HepG2 (cell line): ENCODE measurements around the gene SCUBE1. TPM values are rescaled to one million over a fixed set of nuclear protein-coding genes. Genes with fewer than 3 reads are reported as not detected.

Experiments
- BRF2 ChIP-seq: sonication (generic); formaldehyde crosslinking; IDR thresholded peaks from 2 replicates; pipeline ENCODE4 v1.8.1; 2022; ENCODE audit warnings: mild to moderate bottlenecking, missing genetic modification reagents
- CREB1 ChIP-seq, 2 experiments: fragments of 450-650 bp in 1 of 2; IDR thresholded peaks; 2 replicates each; pipeline ENCODE4 v1.6.1; 2016 to 2017; ENCODE audit warnings: control low read depth in 1 of 2, mild to moderate bottlenecking in 1 of 2, missing compliant biosample characterization in 1 of 2, missing genetic modification characterization in 1 of 2
- DBP ChIP-seq: sonication (generic); formaldehyde crosslinking; IDR thresholded peaks from 2 replicates; pipeline ENCODE4 v1.4.0; 2020; ENCODE audit warnings: missing genetic modification reagents; ENCODE audit errors: not compliant biosample characterization
- DZIP1 ChIP-seq: sonication (generic); formaldehyde crosslinking; IDR thresholded peaks from 2 replicates; pipeline ENCODE4 v1.5.0; 2020; ENCODE audit warnings: mild to moderate bottlenecking, missing genetic modification reagents
- ETV6 ChIP-seq: sonication (generic); formaldehyde crosslinking; conservative IDR thresholded peaks from 2 replicates; pipeline ENCODE4 v1.4.0; 2020; ENCODE audit warnings: missing genetic modification reagents
- HMGA1 ChIP-seq: sonication (generic); formaldehyde crosslinking; conservative IDR thresholded peaks from 2 replicates; pipeline ENCODE4 v1.4.0; 2020; ENCODE audit warnings: missing genetic modification reagents
- KDM4B ChIP-seq: sonication (generic); formaldehyde crosslinking; IDR thresholded peaks from 2 replicates; pipeline ENCODE4 v1.4.0; 2020; ENCODE audit warnings: missing genetic modification reagents
- MBNL3 ChIP-seq: fragments of 250-450 bp; sonication (Bioruptor Pico); conservative IDR thresholded peaks from 2 replicates; pipeline ENCODE4 v1.8.0; 2022; ENCODE audit warnings: mild to moderate bottlenecking, inconsistent platforms
- MXD3 ChIP-seq: IDR thresholded peaks from 2 replicates; pipeline ENCODE4 v1.6.1; 2016; ENCODE audit warnings: mild to moderate bottlenecking, missing biosample characterization, missing genetic modification reagents
- NFYB ChIP-seq: sonication (generic); formaldehyde crosslinking; IDR thresholded peaks from 2 replicates; pipeline ENCODE4 v1.4.0; 2020; ENCODE audit warnings: missing genetic modification reagents
- RFX3 ChIP-seq: IDR thresholded peaks from 2 replicates; pipeline ENCODE4 v1.6.1; 2016; ENCODE audit warnings: missing biosample characterization, missing genetic modification reagents
- RFXANK ChIP-seq: IDR thresholded peaks from 2 replicates; pipeline ENCODE4 v1.6.1; 2016
- SUZ12 ChIP-seq: fragments of 150-350 bp; IDR thresholded peaks from 2 replicates; pipeline ENCODE4 v1.6.1; 2014; ENCODE audit warnings: low read depth, low read length
- YEATS4 ChIP-seq: sonication (generic); formaldehyde crosslinking; IDR thresholded peaks from 2 replicates; pipeline ENCODE4 v1.4.0; 2020; ENCODE audit warnings: missing genetic modification reagents, borderline replicate concordance
- ZBTB39 ChIP-seq: sonication (generic); formaldehyde crosslinking; IDR thresholded peaks from 2 replicates; pipeline ENCODE4 v1.5.0; 2020; ENCODE audit warnings: missing genetic modification reagents
- ZC3H4 ChIP-seq: sonication (generic); formaldehyde crosslinking; IDR thresholded peaks from 2 replicates; pipeline ENCODE4 v1.4.0; 2020; ENCODE audit warnings: missing genetic modification reagents, borderline replicate concordance
- ZNF12 ChIP-seq: sonication (generic); formaldehyde crosslinking; IDR thresholded peaks from 2 replicates; pipeline ENCODE4 v1.5.0; 2020; ENCODE audit warnings: missing genetic modification reagents
- ZNF704 ChIP-seq: sonication (generic); formaldehyde crosslinking; IDR thresholded peaks from 2 replicates; pipeline ENCODE4 v1.8.1; 2023; ENCODE audit warnings: mild to moderate bottlenecking, inconsistent platforms, moderate library complexity, missing genetic modification reagents, borderline replicate concordance
- ZNF772 ChIP-seq: sonication (generic); formaldehyde crosslinking; IDR thresholded peaks from 2 replicates; pipeline ENCODE4 v1.5.0; 2020; ENCODE audit warnings: mild to moderate bottlenecking, missing genetic modification reagents
- ZNF781 ChIP-seq: sonication (generic); formaldehyde crosslinking; IDR thresholded peaks from 2 replicates; pipeline ENCODE4 v1.5.1; 2020; ENCODE audit warnings: borderline replicate concordance, mild to moderate bottlenecking, missing genetic modification reagents; ENCODE audit errors: not compliant biosample characterization
- polyA plus RNA-seq, 8 experiments: library from polyadenylated mRNA; depleted of rRNA in 3 of 8; stranded (reverse) in 7 of 8; unstranded in 1 of 8; fragments of >200 nt; fragmentation: Illumina TruSeq in 4 of 8; extraction: Trizol in 4 of 8; gene quantifications; 2 replicates each; pipeline versions ENCODE4 v1.2.1 to v1.2.3, GENCODE V29; 2011 to 2016; ENCODE audit warnings: low read depth in 4 of 8, missing spikeins in 1 of 8, mixed read lengths in 1 of 8; ENCODE audit not compliant: insufficient read depth in 1 of 8
- total RNA-seq, 5 experiments: library from RNA; depleted of rRNA; stranded (reverse); fragments of >200 nt; fragmentation: Illumina TruSeq; extraction: Trizol; gene quantifications; 2 replicates each; pipeline ENCODE4 v1.2.3, GENCODE V29; 2016; ENCODE audit warnings: low read depth in 1 of 5

SCUBE1 gene
- total and polyA plus RNA-seq, 2 of the 13 experiments (the other 11 are each of a cell fraction or from before 2014, with no cell fraction given): under 0.01 to 0.05 TPM

- TF ChIP-seq DBP (CRISPR knock-in tag) (no peak), ETV6 (CRISPR knock-in tag) (peak; percentile 81), MXD3 (CRISPR knock-in tag) (no peak), YEATS4 (CRISPR knock-in tag) (peak; percentile 81), ZNF772 (no peak), CREB1 (IDR thresholded peaks at IDR 0.05) (peak; percentile 69), CREB1 (CRISPR knock-in tag; IDR thresholded peaks at IDR 0.05) (no peak; the same call in none of the 2 replicates), BRF2 (CRISPR knock-in tag) (no peak), ZNF704 (CRISPR knock-in tag) (no peak), HMGA1 (no peak), ZNF12 (CRISPR knock-in tag) (0 out of 2 replicates have a peak, but pooled peaks have one; percentile 46), MBNL3 (CRISPR knock-in tag) (no peak), ZBTB39 (CRISPR knock-in tag) (no peak), ZC3H4 (CRISPR knock-in tag) (no peak), NFYB (CRISPR knock-in tag) (peak; percentile 53), SUZ12 (0 out of 2 replicates have a peak, but pooled peaks have one; percentile 17), RFXANK (CRISPR knock-in tag) (no peak), DZIP1 (CRISPR knock-in tag) (no peak), KDM4B (CRISPR knock-in tag) (peak; percentile 85; the same call in 1 of the 2 replicates), ZNF781 (no peak), RFX3 (CRISPR knock-in tag) (no peak)
Observed at GRCh38 chr22:43187171-43188099, 155.7 kb downstream of the SCUBE1 start (continued).
